ENCODE data around the gene KCNQ2. TPM values are rescaled to one million over a fixed set of nuclear protein-coding genes. Genes with fewer than 3 reads are reported as not detected.

The KCNQ2 gene
- polyA plus RNA-seq, 1 donor = 5.2 TPM

DNA sequence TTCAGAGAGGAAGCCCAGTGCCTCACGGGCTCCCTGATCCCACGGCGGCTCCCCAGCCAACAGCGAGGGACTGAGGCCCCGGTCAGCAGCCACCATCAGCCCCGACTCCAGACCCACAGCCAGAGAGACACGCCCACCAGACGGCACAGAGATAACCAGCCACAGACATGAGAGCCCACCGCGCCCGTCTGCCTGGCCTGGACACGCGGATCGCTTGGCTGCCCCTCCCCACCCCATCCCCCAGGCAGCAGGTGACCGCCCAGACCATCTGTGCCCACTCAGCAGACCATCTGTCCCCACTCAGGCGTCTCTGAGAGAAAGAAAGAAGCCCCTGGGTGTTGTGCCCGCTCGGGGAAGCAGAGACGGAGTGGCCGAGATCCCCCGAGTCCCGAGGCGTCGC is 55.8 kb downstream of the KCNQ2 start:
- Histone ChIP-seq H3K36me3 (ENCODE audit: control insufficient read depth, insufficient read depth, low read length) (no peaks in the 10 kb centered on the region), H3K27ac (ENCODE audit: low read length) (no peak overlapping the region), H3K4me1 (ENCODE audit: control insufficient read depth, insufficient read depth, low read length) (no peaks in the 10 kb centered on the region), H3K27me3 (ENCODE audit: control insufficient read depth, insufficient read depth, low read length) (no peaks in the 10 kb centered on the region), H3K4me3 (ENCODE audit: low read length) (no peak overlapping the region), H3K9me3 (ENCODE audit: control insufficient read depth, low read depth, low read length) (peaks cover 5% of the 10 kb centered on the region)
- no peak for DNase-seq
- WGBS (ENCODE audit: insufficient coverage, low lambda C conversion rate) = no CpG with 5 or more reads among the region's 24 CpGs

- peaks cover 3% of the 10 kb centered on the region for H3K27me3 ChIP-seq (ENCODE audit: control insufficient read depth, insufficient read depth, low read length)
- no peak for DNase-seq
- H3K36me3 ChIP-seq (ENCODE audit: control insufficient read depth, insufficient read depth, low read length) = no peaks in the 10 kb centered on the region
- H3K27ac ChIP-seq (ENCODE audit: low read length) = no peak overlapping the region
- no peaks in the 10 kb centered on the region for H3K4me1 ChIP-seq (ENCODE audit: control insufficient read depth, insufficient read depth, low read length)
- no peak overlapping the region for H3K4me3 ChIP-seq (ENCODE audit: low read length)
- no CpG with 5 or more reads among the region's 32 CpGs for WGBS (ENCODE audit: insufficient coverage, low lambda C conversion rate)
- peaks cover 5% of the 10 kb centered on the region for H3K9me3 ChIP-seq (ENCODE audit: control insufficient read depth, low read depth, low read length)
Observed at GRCh38 chr20:63415647-63416391, 56.6 kb downstream of the KCNQ2 start.

GRCh38 chr20:63414720-63415430 is 57.6 kb downstream of the KCNQ2 start:
- Histone ChIP-seq H3K36me3 (ENCODE audit: control insufficient read depth, insufficient read depth, low read length) (no peaks in the 10 kb centered on the region), H3K27ac (ENCODE audit: low read length) (no peak overlapping the region), H3K4me1 (ENCODE audit: control insufficient read depth, insufficient read depth, low read length) (no peaks in the 10 kb centered on the region), H3K9me3 (ENCODE audit: control insufficient read depth, low read depth, low read length) (peaks cover 8% of the 10 kb centered on the region), H3K4me3 (ENCODE audit: low read length) (no peak overlapping the region), H3K27me3 (ENCODE audit: control insufficient read depth, insufficient read depth, low read length) (peaks cover 3% of the 10 kb centered on the region)
- no CpG with 5 or more reads among the region's 45 CpGs for WGBS (ENCODE audit: insufficient coverage, low lambda C conversion rate)
- DNase-seq = no peak

DNA sequence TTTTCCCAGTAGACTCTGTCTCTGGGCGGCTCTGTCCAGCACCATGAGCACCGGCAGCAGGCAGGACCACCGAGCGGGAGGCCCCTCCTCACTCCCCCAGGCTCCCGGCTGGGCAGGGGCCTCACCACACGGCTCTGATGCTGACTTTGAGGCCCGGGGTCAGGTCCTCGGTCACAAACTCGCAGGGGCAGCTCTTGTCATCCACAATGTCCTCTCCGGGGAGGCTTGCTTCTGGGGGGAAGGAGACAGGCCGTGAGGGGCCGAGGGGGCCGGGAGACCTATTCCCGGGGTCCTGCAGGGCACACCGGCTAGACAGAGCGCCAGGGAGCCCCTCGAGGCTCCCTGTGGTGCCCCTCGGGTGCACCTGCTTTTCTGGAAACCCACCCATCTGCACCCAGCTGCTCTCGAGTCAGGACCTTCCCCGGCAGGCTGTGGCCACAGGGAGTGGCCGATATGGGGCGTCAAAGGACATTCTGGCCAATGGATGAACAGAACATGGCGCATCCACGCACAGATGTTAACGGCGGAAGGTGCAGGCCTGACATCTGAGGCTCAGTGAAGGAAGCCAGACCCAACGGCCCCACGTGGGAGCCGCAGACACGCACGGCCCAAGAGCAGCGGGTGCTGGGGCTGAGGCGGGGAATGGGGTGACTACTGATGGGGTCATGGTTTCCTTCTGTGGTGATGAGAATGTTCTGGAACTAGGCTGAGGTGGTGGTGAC is 58.3 kb downstream of the KCNQ2 start:
- no peak for DNase-seq
- H3K27me3 ChIP-seq (ENCODE audit: control insufficient read depth, insufficient read depth, low read length) = peaks cover 3% of the 10 kb centered on the region

GRCh38 chr20:63413323-63413722 is 59.1 kb downstream of the KCNQ2 start:
- Histone ChIP-seq H3K9me3 (ENCODE audit: control insufficient read depth, low read depth, low read length) (peaks cover 19% of the 10 kb centered on the region), H3K27ac (ENCODE audit: low read length) (no peak overlapping the region), H3K4me3 (ENCODE audit: low read length) (no peak overlapping the region), H3K36me3 (ENCODE audit: control insufficient read depth, insufficient read depth, low read length) (no peaks in the 10 kb centered on the region), H3K4me1 (ENCODE audit: control insufficient read depth, insufficient read depth, low read length) (no peaks in the 10 kb centered on the region), H3K27me3 (ENCODE audit: control insufficient read depth, insufficient read depth, low read length) (peaks cover 3% of the 10 kb centered on the region)
- no peak for DNase-seq
- no CpG with 5 or more reads among the region's 18 CpGs for WGBS (ENCODE audit: insufficient coverage, low lambda C conversion rate)

More for the DNA sequence above, 58.3 kb downstream of the KCNQ2 start:
- Histone ChIP-seq H3K27ac (ENCODE audit: low read length) (no peak overlapping the region), H3K4me3 (ENCODE audit: low read length) (no peak overlapping the region), H3K9me3 (ENCODE audit: control insufficient read depth, low read depth, low read length) (peaks cover 13% of the 10 kb centered on the region), H3K4me1 (ENCODE audit: control insufficient read depth, insufficient read depth, low read length) (no peaks in the 10 kb centered on the region), H3K36me3 (ENCODE audit: control insufficient read depth, insufficient read depth, low read length) (no peaks in the 10 kb centered on the region)
- WGBS (ENCODE audit: insufficient coverage, low lambda C conversion rate) = no CpG with 5 or more reads among the region's 33 CpGs

GRCh38 chr20:63412889-63413288 is 59.6 kb downstream of the KCNQ2 start:
- no peak overlapping the region for H3K4me3 ChIP-seq (ENCODE audit: low read length)
- no peak for DNase-seq
- H3K27me3 ChIP-seq (ENCODE audit: control insufficient read depth, insufficient read depth, low read length) = peaks cover 3% of the 10 kb centered on the region
- H3K27ac ChIP-seq (ENCODE audit: low read length) = no peak overlapping the region
- no CpG with 5 or more reads among the region's 8 CpGs for WGBS (ENCODE audit: insufficient coverage, low lambda C conversion rate)
- H3K36me3 ChIP-seq (ENCODE audit: control insufficient read depth, insufficient read depth, low read length) = no peaks in the 10 kb centered on the region
- H3K4me1 ChIP-seq (ENCODE audit: control insufficient read depth, insufficient read depth, low read length) = no peaks in the 10 kb centered on the region
- H3K9me3 ChIP-seq (ENCODE audit: control insufficient read depth, low read depth, low read length) = peaks cover 21% of the 10 kb centered on the region

GRCh38 chr20:63411898-63412631 is 60.4 kb downstream of the KCNQ2 start:
- no peak for DNase-seq
- Histone ChIP-seq H3K27me3 (ENCODE audit: control insufficient read depth, insufficient read depth, low read length) (peaks cover 3% of the 10 kb centered on the region), H3K9me3 (ENCODE audit: control insufficient read depth, low read depth, low read length) (peaks cover 21% of the 10 kb centered on the region), H3K4me3 (ENCODE audit: low read length) (no peak overlapping the region), H3K4me1 (ENCODE audit: control insufficient read depth, insufficient read depth, low read length) (no peaks in the 10 kb centered on the region), H3K27ac (ENCODE audit: low read length) (no peak overlapping the region), H3K36me3 (ENCODE audit: control insufficient read depth, insufficient read depth, low read length) (no peaks in the 10 kb centered on the region)
- WGBS (ENCODE audit: insufficient coverage, low lambda C conversion rate) = no CpG with 5 or more reads among the region's 39 CpGs

GRCh38 chr20:63411151-63411897 is 61.1 kb downstream of the KCNQ2 start:
- no peaks in the 10 kb centered on the region for H3K4me1 ChIP-seq (ENCODE audit: control insufficient read depth, insufficient read depth, low read length)
- no peaks in the 10 kb centered on the region for H3K36me3 ChIP-seq (ENCODE audit: control insufficient read depth, insufficient read depth, low read length)
- no peak overlapping the region for H3K27ac ChIP-seq (ENCODE audit: low read length)
- H3K27me3 ChIP-seq (ENCODE audit: control insufficient read depth, insufficient read depth, low read length) = peaks cover 3% of the 10 kb centered on the region
- no peak for DNase-seq
- WGBS (ENCODE audit: insufficient coverage, low lambda C conversion rate) = no CpG with 5 or more reads among the region's 27 CpGs
- peaks cover 21% of the 10 kb centered on the region for H3K9me3 ChIP-seq (ENCODE audit: control insufficient read depth, low read depth, low read length)
- H3K4me3 ChIP-seq (ENCODE audit: low read length) = no peak overlapping the region

- peaks cover 3% of the 10 kb centered on the region for H3K27me3 ChIP-seq (ENCODE audit: control insufficient read depth, insufficient read depth, low read length)
- H3K36me3 ChIP-seq (ENCODE audit: control insufficient read depth, insufficient read depth, low read length) = no peaks in the 10 kb centered on the region
- no peak for DNase-seq
- H3K27ac ChIP-seq (ENCODE audit: low read length) = no peak overlapping the region
- no CpG with 5 or more reads among the region's 23 CpGs for WGBS (ENCODE audit: insufficient coverage, low lambda C conversion rate)
- H3K9me3 ChIP-seq (ENCODE audit: control insufficient read depth, low read depth, low read length) = peaks cover 21% of the 10 kb centered on the region
- H3K4me1 ChIP-seq (ENCODE audit: control insufficient read depth, insufficient read depth, low read length) = no peaks in the 10 kb centered on the region
- H3K4me3 ChIP-seq (ENCODE audit: low read length) = no peak overlapping the region
Observed at GRCh38 chr20:63409834-63410435, 62.5 kb downstream of the KCNQ2 start.

Measured in large intestine (tissue), 3 donors.